ENCODE results near the gene PRDM2. TPM values are rescaled to one million over a fixed set of nuclear protein-coding genes. Genes with fewer than 3 reads are reported as not detected.
A peak's percentile ranks its signal among the peaks of the same experiment; 100 is the strongest.

The PRDM2 gene
- total and polyA plus RNA-seq, 5 donors from 2014 or later = 16.8 to 221 (median 19.7) TPM

DNA sequence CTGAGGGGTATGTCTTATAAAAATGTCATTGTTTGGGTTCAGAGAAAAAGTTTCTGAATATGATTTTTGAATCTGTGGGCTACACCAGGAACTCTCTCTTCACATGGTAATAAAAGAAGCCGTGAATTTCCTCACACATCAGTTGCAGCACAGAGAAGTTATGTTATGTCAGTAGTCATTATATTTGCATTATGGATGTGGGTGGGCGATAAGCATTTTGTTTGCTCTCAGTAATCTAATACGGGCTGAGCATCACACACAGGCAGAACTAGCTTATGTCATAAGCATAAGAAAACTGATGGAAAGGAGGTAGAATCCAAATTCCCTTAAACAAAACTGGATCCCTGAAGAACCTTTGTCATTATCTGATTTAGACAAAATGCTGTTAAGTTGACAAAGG is 70.8 kb downstream of the PRDM2 start:
- H3K27ac ChIP-seq (ENCODE audit: insufficient read depth, low read length, poor library complexity, severe bottlenecking) = no peak overlapping the region

DNA sequence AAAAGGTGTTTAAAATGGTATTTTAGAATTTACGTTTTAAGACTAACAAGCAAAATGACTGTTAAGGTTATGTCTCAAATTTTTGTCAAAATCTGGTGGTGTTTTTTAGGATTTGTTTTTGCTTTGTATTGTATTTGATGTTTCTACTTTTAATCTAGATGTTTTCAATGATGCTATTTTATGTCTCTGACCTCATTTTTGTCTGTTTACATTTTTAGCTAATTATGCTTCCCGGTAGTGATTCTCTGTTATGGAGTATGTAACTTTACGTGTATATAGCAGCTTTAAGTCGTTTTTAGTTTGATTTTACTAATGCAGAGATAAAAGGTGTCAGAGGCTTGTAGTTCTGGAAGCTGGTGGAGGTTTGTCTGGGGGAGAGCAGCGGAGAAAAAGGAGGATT is 71.8 kb downstream of the PRDM2 start:
- H3K27me3 Mint-ChIP-seq = no peaks in the 10 kb centered on the region
- H3K27ac ChIP-seq (ENCODE audit: insufficient read depth, low read length, poor library complexity, severe bottlenecking) = no peak overlapping the region
- no peaks in the 10 kb centered on the region for H3K9me3 Mint-ChIP-seq
- H3K36me3 ChIP-seq (ENCODE audit: control insufficient read depth, insufficient read depth, low read length) = peaks cover 55% of the 10 kb centered on the region
- H3K4me1 Mint-ChIP-seq = peaks cover 23 to 53% (median 39%) of the 10 kb centered on the region in 4 donors
- H3K4me1 ChIP-seq (ENCODE audit: control insufficient read depth, insufficient read depth, low read length, poor library complexity, severe bottlenecking) = peaks cover 11% of the 10 kb centered on the region
- no peaks in the 10 kb centered on the region for H3K9me3 ChIP-seq (ENCODE audit: control insufficient read depth in 2 of 2, low read length in 2 of 2)
- H3K4me3 Mint-ChIP-seq = no peak overlapping the region
- no peak overlapping the region for H3K4me3 ChIP-seq (ENCODE audit: low read depth, low read length)
- peaks cover 20% of the 10 kb centered on the region for H3K36me3 Mint-ChIP-seq
- peak overlapping the region in 2 of 3 donors; percentile 12 to 63 for H3K27ac Mint-ChIP-seq
- ATAC-seq (ENCODE audit: low read depth in 2 of 2) = no peak
- H3K27me3 ChIP-seq (ENCODE audit: control insufficient read depth, insufficient read depth, low read length) = no peaks in the 10 kb centered on the region
- no peak for DNase-seq

More for the DNA sequence above, 70.8 kb downstream of the PRDM2 start:
- Mint-ChIP-seq H3K4me1 (peaks cover 29 to 63% (median 48%) of the 10 kb centered on the region in 4 donors), H3K4me3 (no peak overlapping the region), H3K9me3 (no peaks in the 10 kb centered on the region), H3K27ac (peak overlapping the region in 1 of 3 donors; percentile 65), H3K27me3 (no peaks in the 10 kb centered on the region), H3K36me3 (peaks cover 24% of the 10 kb centered on the region)
- Histone ChIP-seq H3K9me3 (ENCODE audit: control insufficient read depth in 2 of 2, low read length in 2 of 2) (no peaks in the 10 kb centered on the region), H3K4me3 (ENCODE audit: low read depth, low read length) (no peak overlapping the region), H3K4me1 (ENCODE audit: control insufficient read depth, insufficient read depth, low read length, poor library complexity, severe bottlenecking) (peaks cover 17% of the 10 kb centered on the region), H3K36me3 (ENCODE audit: control insufficient read depth, insufficient read depth, low read length) (peaks cover 54% of the 10 kb centered on the region), H3K27me3 (ENCODE audit: control insufficient read depth, insufficient read depth, low read length) (no peaks in the 10 kb centered on the region)
- no peak for ATAC-seq (ENCODE audit: low read depth in 2 of 2)
- DNase-seq = no peak

DNA sequence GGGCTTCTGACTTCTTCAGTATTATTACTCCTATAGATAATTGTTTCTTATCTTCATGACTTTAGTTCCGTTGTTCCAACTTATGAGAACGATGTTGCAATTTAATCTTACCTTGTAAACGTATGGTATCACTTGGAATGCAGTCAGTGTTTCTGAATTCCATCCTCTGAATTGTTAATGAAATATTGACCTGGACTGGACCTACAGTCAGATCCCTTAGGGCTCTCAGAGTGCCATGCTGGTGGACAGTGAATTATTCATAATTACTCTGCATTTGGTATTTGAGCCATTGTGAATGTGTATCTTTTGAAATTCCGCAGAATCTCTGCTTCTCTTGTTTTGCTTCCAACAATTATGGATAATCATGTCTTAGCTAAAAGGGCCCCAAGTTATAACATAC is 72.3 kb downstream of the PRDM2 start:
- Histone ChIP-seq H3K4me1 (ENCODE audit: control insufficient read depth, insufficient read depth, low read length, poor library complexity, severe bottlenecking) (peaks cover 11% of the 10 kb centered on the region), H3K27me3 (ENCODE audit: control insufficient read depth, insufficient read depth, low read length) (no peaks in the 10 kb centered on the region), H3K4me3 (ENCODE audit: low read depth, low read length) (no peak overlapping the region), H3K36me3 (ENCODE audit: control insufficient read depth, insufficient read depth, low read length) (peaks cover 60% of the 10 kb centered on the region), H3K9me3 (ENCODE audit: control insufficient read depth in 2 of 2, low read length in 2 of 2) (no peaks in the 10 kb centered on the region), H3K27ac (ENCODE audit: insufficient read depth, low read length, poor library complexity, severe bottlenecking) (no peak overlapping the region)
- Mint-ChIP-seq H3K4me3 (no peak overlapping the region), H3K27me3 (no peaks in the 10 kb centered on the region), H3K27ac (peak overlapping the region in 1 of 3 donors; percentile 12), H3K4me1 (peaks cover 23 to 47% (median 36%) of the 10 kb centered on the region in 4 donors), H3K9me3 (no peaks in the 10 kb centered on the region), H3K36me3 (peaks cover 20% of the 10 kb centered on the region)
- ATAC-seq (ENCODE audit: low read depth in 2 of 2) (no peak), DNase-seq (no peak)

DNA sequence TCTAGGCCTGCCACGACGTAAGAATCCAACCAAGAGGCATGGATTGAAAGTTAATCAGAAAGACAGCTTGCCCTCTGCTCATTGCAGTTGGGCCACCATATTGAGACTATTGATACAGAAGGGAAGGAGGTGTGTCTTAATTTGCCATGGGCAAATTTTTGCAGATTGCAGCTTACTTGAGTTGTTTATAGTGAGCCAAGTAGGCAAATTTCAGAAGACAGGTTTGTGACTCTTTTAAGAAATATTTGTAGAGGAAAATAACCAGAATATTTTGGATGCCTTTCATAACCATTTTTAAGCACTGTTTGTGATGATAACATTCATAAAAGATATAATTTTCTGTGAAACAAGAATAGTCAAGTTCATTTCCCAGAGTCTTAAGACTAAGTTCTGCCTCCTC is 74.1 kb downstream of the PRDM2 start:
- H3K36me3 Mint-ChIP-seq = peaks cover 27% of the 10 kb centered on the region

DNA sequence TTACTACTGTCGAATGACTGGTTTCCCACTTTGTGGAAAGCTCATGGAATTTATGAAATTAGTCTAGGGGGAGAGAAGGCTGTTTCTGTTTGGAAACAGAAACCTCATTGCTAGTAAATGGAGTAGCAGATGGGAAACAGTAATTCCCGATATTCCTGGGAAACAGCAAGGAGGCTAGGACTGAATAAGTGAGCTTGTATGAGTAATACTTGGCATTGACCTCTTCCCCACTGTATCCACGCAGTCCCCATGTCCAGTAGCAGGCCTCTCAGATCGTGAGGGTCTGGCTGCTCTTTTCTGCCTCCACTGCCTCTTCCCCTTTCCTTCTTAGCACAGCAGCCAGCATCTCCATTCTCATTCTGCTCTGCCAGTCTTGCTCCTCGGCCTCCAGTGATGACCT is 75.5 kb downstream of the PRDM2 start:
- H3K27ac Mint-ChIP-seq = no peak overlapping the region
- Histone ChIP-seq H3K4me3 (ENCODE audit: low read depth, low read length) (no peak overlapping the region), H3K27me3 (ENCODE audit: control insufficient read depth, insufficient read depth, low read length) (no peaks in the 10 kb centered on the region), H3K36me3 (ENCODE audit: control insufficient read depth, insufficient read depth, low read length) (peaks cover 81% of the 10 kb centered on the region), H3K27ac (ENCODE audit: insufficient read depth, low read length, poor library complexity, severe bottlenecking) (no peak overlapping the region), H3K4me1 (ENCODE audit: control insufficient read depth, insufficient read depth, low read length, poor library complexity, severe bottlenecking) (peaks cover 3% of the 10 kb centered on the region), H3K9me3 (ENCODE audit: control insufficient read depth in 2 of 2, low read length in 2 of 2) (no peaks in the 10 kb centered on the region)
- peaks cover 27 to 39% (median 32%) of the 10 kb centered on the region in 4 donors for H3K4me1 Mint-ChIP-seq
- H3K36me3 Mint-ChIP-seq = peaks cover 22% of the 10 kb centered on the region
- no peaks in the 10 kb centered on the region for H3K9me3 Mint-ChIP-seq
- H3K27me3 Mint-ChIP-seq = no peaks in the 10 kb centered on the region
- DNase-seq (no peak), ATAC-seq (ENCODE audit: low read depth in 2 of 2) (no peak)
- no peak overlapping the region for H3K4me3 Mint-ChIP-seq

More for the DNA sequence above, 74.1 kb downstream of the PRDM2 start:
- ATAC-seq (ENCODE audit: low read depth in 2 of 2) (no peak), DNase-seq (no peak)
- no peak overlapping the region for H3K4me3 ChIP-seq (ENCODE audit: low read depth, low read length)
- H3K9me3 ChIP-seq (ENCODE audit: control insufficient read depth in 2 of 2, low read length in 2 of 2) = no peaks in the 10 kb centered on the region
- peaks cover 26 to 40% (median 35%) of the 10 kb centered on the region in 4 donors for H3K4me1 Mint-ChIP-seq
- H3K36me3 ChIP-seq (ENCODE audit: control insufficient read depth, insufficient read depth, low read length) = peaks cover 76% of the 10 kb centered on the region
- no peak overlapping the region for H3K27ac ChIP-seq (ENCODE audit: insufficient read depth, low read length, poor library complexity, severe bottlenecking)
- H3K27ac Mint-ChIP-seq = peak overlapping the region in 1 of 3 donors; percentile 12
- H3K9me3 Mint-ChIP-seq = no peaks in the 10 kb centered on the region
- H3K27me3 Mint-ChIP-seq = no peaks in the 10 kb centered on the region
- no peak overlapping the region for H3K4me3 Mint-ChIP-seq
- H3K27me3 ChIP-seq (ENCODE audit: control insufficient read depth, insufficient read depth, low read length) = no peaks in the 10 kb centered on the region
- H3K4me1 ChIP-seq (ENCODE audit: control insufficient read depth, insufficient read depth, low read length, poor library complexity, severe bottlenecking) = peaks cover 5% of the 10 kb centered on the region

DNA sequence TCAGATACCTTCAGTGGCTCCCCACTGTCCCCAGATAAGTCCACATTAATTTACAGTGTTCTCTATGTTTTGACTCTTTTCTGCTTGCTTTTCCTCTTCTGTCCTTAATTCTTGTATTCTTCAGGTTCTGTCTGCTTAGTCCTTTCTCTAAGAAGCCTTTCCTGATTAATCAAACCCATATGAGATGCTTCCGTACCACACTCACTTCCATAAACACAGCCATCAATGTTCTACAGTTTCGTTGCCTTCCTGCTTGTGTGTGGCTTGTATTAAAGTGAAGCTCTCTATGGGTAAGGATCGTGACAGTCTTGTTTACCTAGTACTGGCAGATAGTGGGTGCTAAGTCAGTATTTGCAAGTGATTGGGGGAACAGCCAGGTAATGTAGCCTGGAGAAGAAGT is 75.9 kb downstream of the PRDM2 start:
- H3K9me3 ChIP-seq (ENCODE audit: control insufficient read depth in 2 of 2, low read length in 2 of 2) = no peaks in the 10 kb centered on the region
- H3K4me3 ChIP-seq (ENCODE audit: low read depth, low read length) = no peak overlapping the region
- H3K4me3 Mint-ChIP-seq = no peak overlapping the region
- no peak for DNase-seq
- no peak overlapping the region for H3K27ac Mint-ChIP-seq
- H3K36me3 ChIP-seq (ENCODE audit: control insufficient read depth, insufficient read depth, low read length) = peaks cover 84% of the 10 kb centered on the region
- ATAC-seq (ENCODE audit: low read depth in 2 of 2) = no peak
- no peak overlapping the region for H3K27ac ChIP-seq (ENCODE audit: insufficient read depth, low read length, poor library complexity, severe bottlenecking)
- H3K27me3 ChIP-seq (ENCODE audit: control insufficient read depth, insufficient read depth, low read length) = no peaks in the 10 kb centered on the region
- H3K9me3 Mint-ChIP-seq = no peaks in the 10 kb centered on the region
- peaks cover 23% of the 10 kb centered on the region for H3K36me3 Mint-ChIP-seq
- no peaks in the 10 kb centered on the region for H3K27me3 Mint-ChIP-seq
- H3K4me1 Mint-ChIP-seq = peaks cover 22 to 39% (median 31%) of the 10 kb centered on the region in 4 donors
- peaks cover 2% of the 10 kb centered on the region for H3K4me1 ChIP-seq (ENCODE audit: control insufficient read depth, insufficient read depth, low read length, poor library complexity, severe bottlenecking)

DNA sequence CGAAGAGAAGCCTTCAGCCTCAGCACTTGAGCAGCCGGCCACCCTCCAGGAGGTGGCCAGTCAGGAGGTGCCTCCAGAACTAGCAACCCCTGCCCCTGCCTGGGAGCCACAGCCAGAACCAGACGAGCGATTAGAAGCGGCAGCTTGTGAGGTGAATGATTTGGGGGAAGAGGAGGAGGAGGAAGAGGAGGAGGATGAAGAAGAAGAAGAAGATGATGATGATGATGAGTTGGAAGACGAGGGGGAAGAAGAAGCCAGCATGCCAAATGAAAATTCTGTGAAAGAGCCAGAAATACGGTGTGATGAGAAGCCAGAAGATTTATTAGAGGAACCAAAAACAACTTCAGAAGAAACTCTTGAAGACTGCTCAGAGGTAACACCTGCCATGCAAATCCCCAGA is 78.4 kb downstream of the PRDM2 start:
- ATAC-seq (ENCODE audit: low read depth in 2 of 2) (no peak), DNase-seq (no peak)
- H3K36me3 Mint-ChIP-seq = peaks cover 43% of the 10 kb centered on the region
- H3K4me1 ChIP-seq (ENCODE audit: control insufficient read depth, insufficient read depth, low read length, poor library complexity, severe bottlenecking) = no peaks in the 10 kb centered on the region
- peaks cover 11 to 48% (median 39%) of the 10 kb centered on the region in 4 donors for H3K4me1 Mint-ChIP-seq
- H3K36me3 ChIP-seq (ENCODE audit: control insufficient read depth, insufficient read depth, low read length) = peaks cover 95% of the 10 kb centered on the region
- H3K9me3 Mint-ChIP-seq = no peaks in the 10 kb centered on the region
- no peak overlapping the region for H3K27ac ChIP-seq (ENCODE audit: insufficient read depth, low read length, poor library complexity, severe bottlenecking)
- H3K4me3 Mint-ChIP-seq = no peak overlapping the region
- no peaks in the 10 kb centered on the region for H3K9me3 ChIP-seq (ENCODE audit: control insufficient read depth in 2 of 2, low read length in 2 of 2)
- H3K27ac Mint-ChIP-seq = peak overlapping the region in 1 of 3 donors; percentile 3
- no peak overlapping the region for H3K4me3 ChIP-seq (ENCODE audit: low read depth, low read length)
- no peaks in the 10 kb centered on the region for H3K27me3 ChIP-seq (ENCODE audit: control insufficient read depth, insufficient read depth, low read length)
- no peaks in the 10 kb centered on the region for H3K27me3 Mint-ChIP-seq

DNA sequence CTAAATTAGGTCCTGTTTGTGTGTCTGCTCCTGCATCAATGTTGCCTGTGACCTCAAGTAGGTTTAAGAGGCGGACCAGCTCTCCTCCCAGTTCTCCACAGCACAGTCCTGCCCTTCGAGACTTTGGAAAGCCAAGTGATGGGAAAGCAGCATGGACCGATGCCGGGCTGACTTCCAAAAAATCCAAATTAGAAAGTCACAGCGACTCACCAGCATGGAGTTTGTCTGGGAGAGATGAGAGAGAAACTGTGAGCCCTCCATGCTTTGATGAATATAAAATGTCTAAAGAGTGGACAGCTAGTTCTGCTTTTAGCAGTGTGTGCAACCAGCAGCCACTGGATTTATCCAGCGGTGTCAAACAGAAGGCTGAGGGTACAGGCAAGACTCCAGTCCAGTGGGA is 79.9 kb downstream of the PRDM2 start:
- no peak overlapping the region for H3K27ac ChIP-seq (ENCODE audit: insufficient read depth, low read length, poor library complexity, severe bottlenecking)
- peaks cover 5% of the 10 kb centered on the region for H3K4me1 ChIP-seq (ENCODE audit: control insufficient read depth, insufficient read depth, low read length, poor library complexity, severe bottlenecking)
- no peaks in the 10 kb centered on the region for H3K9me3 Mint-ChIP-seq
- H3K4me3 ChIP-seq (ENCODE audit: low read depth, low read length) = no peak overlapping the region
- H3K27me3 ChIP-seq (ENCODE audit: control insufficient read depth, insufficient read depth, low read length) = no peaks in the 10 kb centered on the region
- H3K4me1 Mint-ChIP-seq = peaks cover 11 to 63% (median 49%) of the 10 kb centered on the region in 4 donors
- H3K36me3 ChIP-seq (ENCODE audit: control insufficient read depth, insufficient read depth, low read length) = peaks cover 98% of the 10 kb centered on the region
- no peaks in the 10 kb centered on the region for H3K27me3 Mint-ChIP-seq
- ATAC-seq (ENCODE audit: low read depth in 2 of 2) = no peak
- H3K36me3 Mint-ChIP-seq = peaks cover 49% of the 10 kb centered on the region
- no peak overlapping the region for H3K4me3 Mint-ChIP-seq
- H3K27ac Mint-ChIP-seq = peak overlapping the region in 1 of 3 donors; percentile 19
- no peak for DNase-seq
- H3K9me3 ChIP-seq (ENCODE audit: control insufficient read depth in 2 of 2, low read length in 2 of 2) = no peaks in the 10 kb centered on the region
